Transverse colon (tissue), 4 donors: ENCODE results near the gene TTC29.

Source experiments
- EP300 ChIP-seq: sonication (generic); formaldehyde crosslinking; IDR thresholded peaks from one replicate; pipeline ENCODE4 v1.6.1; 2017; ENCODE audit warnings: antibody characterized with exemption, low read depth
- POLR2A ChIP-seq: fragments of 450-650 bp; IDR thresholded peaks from one replicate; pipeline ENCODE4 v1.6.1; 2016; ENCODE audit warnings: antibody characterized with exemption, mild to moderate bottlenecking, moderate library complexity
- POLR2AphosphoS5 ChIP-seq, 3 donors: sonication (generic); formaldehyde crosslinking; IDR thresholded peaks; one replicate each; pipeline ENCODE4 v1.6.1; 2016; ENCODE audit warnings: antibody characterized with exemption in 3 of 3
- TF ChIP-seq, protein P1 (sequence below), 5 experiments: fragments of 200-600 bp in 3 of 5; fragments of 450-650 bp in 2 of 5; sonication (generic) in 3 of 5; IDR thresholded peaks; 1 replicate in 2 of 5; 2 replicates in 3 of 5; pipeline ENCODE4 v1.5.1; 2016 to 2017; ENCODE audit warnings: antibody characterized with exemption in 5 of 5, inconsistent platforms in 3 of 5, mild to moderate bottlenecking in 2 of 5, moderate library complexity in 1 of 5

DNA sequence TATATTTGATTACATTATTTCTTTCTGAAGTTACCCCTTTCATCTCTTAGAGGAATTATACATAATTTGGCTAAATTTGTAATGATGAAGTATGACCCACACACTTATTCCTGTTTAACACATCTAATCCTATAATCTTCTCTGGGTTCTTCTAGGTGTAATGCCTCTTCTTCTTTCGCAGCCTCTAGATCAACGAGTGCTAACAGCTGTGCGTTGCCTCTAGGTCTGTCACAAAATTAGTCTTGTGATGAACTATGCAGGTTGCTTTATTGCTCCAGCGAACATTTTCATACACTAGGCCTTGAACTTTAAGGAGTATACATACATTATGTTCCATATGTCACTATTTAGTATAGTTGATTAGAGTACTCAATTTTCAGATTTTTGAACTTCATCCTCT, 89.9 kb downstream of the TTC29 start:
- TF ChIP-seq, protein P1, sequence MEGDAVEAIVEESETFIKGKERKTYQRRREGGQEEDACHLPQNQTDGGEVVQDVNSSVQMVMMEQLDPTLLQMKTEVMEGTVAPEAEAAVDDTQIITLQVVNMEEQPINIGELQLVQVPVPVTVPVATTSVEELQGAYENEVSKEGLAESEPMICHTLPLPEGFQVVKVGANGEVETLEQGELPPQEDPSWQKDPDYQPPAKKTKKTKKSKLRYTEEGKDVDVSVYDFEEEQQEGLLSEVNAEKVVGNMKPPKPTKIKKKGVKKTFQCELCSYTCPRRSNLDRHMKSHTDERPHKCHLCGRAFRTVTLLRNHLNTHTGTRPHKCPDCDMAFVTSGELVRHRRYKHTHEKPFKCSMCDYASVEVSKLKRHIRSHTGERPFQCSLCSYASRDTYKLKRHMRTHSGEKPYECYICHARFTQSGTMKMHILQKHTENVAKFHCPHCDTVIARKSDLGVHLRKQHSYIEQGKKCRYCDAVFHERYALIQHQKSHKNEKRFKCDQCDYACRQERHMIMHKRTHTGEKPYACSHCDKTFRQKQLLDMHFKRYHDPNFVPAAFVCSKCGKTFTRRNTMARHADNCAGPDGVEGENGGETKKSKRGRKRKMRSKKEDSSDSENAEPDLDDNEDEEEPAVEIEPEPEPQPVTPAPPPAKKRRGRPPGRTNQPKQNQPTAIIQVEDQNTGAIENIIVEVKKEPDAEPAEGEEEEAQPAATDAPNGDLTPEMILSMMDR (IDR thresholded peaks at IDR 0.05) = no peak
- TF ChIP-seq POLR2A (no peak), POLR2AphosphoS5 (IDR thresholded peaks at IDR 0.05) (no peak), EP300 (no peak)
